Cardiac muscle cell (in vitro differentiated cells and primary cell): ENCODE measurements around the gene TMEM121B. TPM values are rescaled to one million over a fixed set of nuclear protein-coding genes. Genes with fewer than 3 reads are reported as not detected.
"Not testable (repeated sequence)": the region's sequence is repeated elsewhere in the genome, so short reads cannot be mapped to it uniquely, and the experiment has no call there.

Source experiments
- DNase-seq, 2 donors: peaks; one replicate each; pipeline versions ENCODE4 v3.0.0 to v3.0.0-alpha.2; 2010 to 2017; ENCODE audit warnings: low read depth in 1 of 2, low spot score in 1 of 2
- H3K27ac ChIP-seq: fragments of 200-600 bp; sonication (generic); 2 replicates; pipeline ENCODE4 v1.5.1; 2016
- H3K27me3 ChIP-seq: fragments of 200-600 bp; sonication (generic); 2 replicates; pipeline ENCODE4 v1.6.0; 2016; ENCODE audit warnings: control low read depth
- H3K36me3 ChIP-seq: fragments of 200-600 bp; sonication (generic); 2 replicates; pipeline ENCODE4 v1.5.1; 2016; ENCODE audit warnings: control low read depth
- H3K4me1 ChIP-seq: fragments of 200-600 bp; sonication (generic); 2 replicates; pipeline ENCODE4 v1.8.1; 2017; ENCODE audit warnings: low read depth, mild to moderate bottlenecking, mixed run types
- H3K4me3 ChIP-seq: fragments of 200-600 bp; sonication (generic); 2 replicates; pipeline ENCODE4 v1.5.1; 2016; ENCODE audit warnings: mild to moderate bottlenecking
- H3K9me3 ChIP-seq: fragments of 200-600 bp; sonication (generic); 2 replicates; pipeline ENCODE4 v1.5.1; 2017; ENCODE audit warnings: low read depth, mild to moderate bottlenecking, control low read depth
- CTCF ChIP-seq: IDR thresholded peaks from 2 replicates; pipeline ENCODE4 v1.5.1; 2012; ENCODE audit warnings: low read depth, mild to moderate bottlenecking, low read length
- polyA plus RNA-seq: library from polyadenylated mRNA; unstranded; fragments of >200 nt; fragmentation: Nextera tagmentation; extraction: Ambion mirVana; gene quantifications from 2 replicates; pipeline ENCODE4 v1.2.1, GENCODE V29; 2016
- total RNA-seq: library from RNA; depleted of rRNA; stranded (reverse); fragments of >200 nt; gene quantifications from 2 replicates; pipeline ENCODE4 v1.2.3, GENCODE V29; 2016

The TMEM121B gene
- total and polyA plus RNA-seq, 2 experiments from 2014 or later = 4.5 to 10.2 TPM

- Histone ChIP-seq H3K36me3 (no peaks in the 10 kb centered on the region), H3K27ac (no peak overlapping the region), H3K4me1 (peaks cover 5% of the 10 kb centered on the region), H3K4me3 (no peak overlapping the region), H3K27me3 (no peaks in the 10 kb centered on the region), H3K9me3 (no peaks in the 10 kb centered on the region)
- no peak for DNase-seq
- no peak for TF ChIP-seq CTCF
These were observed 31.8 kb upstream of the TMEM121B start for GRCh38 chr22:17152971-17153370.

DNA sequence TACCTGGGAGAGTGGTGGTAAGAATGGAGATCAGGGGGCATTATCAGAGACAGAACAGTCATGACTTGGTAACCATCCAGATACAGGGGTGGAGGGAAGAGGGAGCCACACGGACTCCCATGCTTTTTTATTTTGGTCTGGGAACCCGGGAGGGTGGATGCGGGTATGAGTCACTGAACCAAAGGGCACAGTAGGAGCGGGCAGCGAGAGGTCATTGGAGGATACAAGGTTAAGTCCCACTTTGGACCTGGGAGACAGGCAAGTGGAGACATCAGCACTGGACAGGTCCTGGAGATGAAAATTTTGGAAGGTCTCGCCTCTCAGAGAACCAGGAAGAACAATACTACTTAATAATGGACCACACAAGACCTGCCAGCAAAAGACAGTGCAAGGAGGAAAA, 31.2 kb upstream of the TMEM121B start:
- H3K4me3 ChIP-seq = no peak overlapping the region
- no peaks in the 10 kb centered on the region for H3K27me3 ChIP-seq
- no peak overlapping the region for H3K27ac ChIP-seq
- no peaks in the 10 kb centered on the region for H3K36me3 ChIP-seq
- no peaks in the 10 kb centered on the region for H3K9me3 ChIP-seq
- H3K4me1 ChIP-seq = peaks cover 5% of the 10 kb centered on the region
- no peak for DNase-seq
- TF ChIP-seq CTCF = no peak

DNA sequence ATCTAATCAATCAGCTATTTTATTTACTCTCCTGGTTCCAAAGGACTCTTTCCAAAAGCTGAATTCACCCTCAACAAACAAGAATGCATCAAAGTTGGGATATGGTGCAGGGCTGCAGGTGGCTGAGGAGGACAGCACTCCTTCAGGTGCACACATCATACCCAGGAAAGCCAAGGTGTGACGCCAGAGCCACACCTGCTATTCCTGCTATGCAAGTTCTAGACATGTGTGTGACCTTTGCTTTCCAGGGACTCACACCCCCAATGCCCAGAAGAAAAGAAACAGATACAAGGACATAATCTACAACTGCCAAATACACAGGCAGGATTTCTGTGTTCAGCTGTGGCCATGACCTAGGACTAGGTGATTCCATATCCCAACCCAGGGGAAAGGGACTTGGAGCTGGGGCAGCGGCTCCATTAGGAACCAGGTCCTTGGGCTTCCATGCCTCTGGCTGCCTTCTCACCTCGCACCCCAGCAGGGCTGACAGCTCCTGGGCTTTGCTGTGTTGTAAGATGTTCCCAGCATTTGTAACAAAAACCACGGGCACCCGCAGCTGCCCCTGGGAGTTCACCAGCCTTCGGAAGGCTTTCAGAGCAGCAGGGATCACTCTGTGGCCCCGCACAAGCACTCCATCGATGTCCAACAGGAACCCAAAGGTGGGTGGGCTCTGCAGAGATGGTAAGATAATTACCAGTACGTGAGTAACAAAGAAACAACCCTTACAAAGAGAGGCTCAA, 28.1 kb upstream of the TMEM121B start:
- no peaks in the 10 kb centered on the region for H3K4me1 ChIP-seq
- H3K27me3 ChIP-seq = no peaks in the 10 kb centered on the region
- DNase-seq = no peak
- TF ChIP-seq CTCF = no peak
- no peaks in the 10 kb centered on the region for H3K9me3 ChIP-seq
- no peaks in the 10 kb centered on the region for H3K36me3 ChIP-seq
- H3K27ac ChIP-seq = no peak overlapping the region
- no peak overlapping the region for H3K4me3 ChIP-seq

- H3K4me1 ChIP-seq, H3K4me3 ChIP-seq, H3K27me3 ChIP-seq, DNase-seq, H3K9me3 ChIP-seq, H3K27ac ChIP-seq: not testable (repeated sequence)
- peaks cover 11% of the 10 kb centered on the region for H3K36me3 ChIP-seq
These were observed 26.3 kb upstream of the TMEM121B start for GRCh38 chr22:17147458-17147857.

GRCh38 chr22:17145021-17145680, 24.0 kb upstream of the TMEM121B start:
- Histone ChIP-seq H3K27ac (no peak overlapping the region), H3K4me1 (no peaks in the 10 kb centered on the region), H3K36me3 (peaks cover 12% of the 10 kb centered on the region), H3K9me3 (no peaks in the 10 kb centered on the region), H3K4me3 (no peak overlapping the region), H3K27me3 (no peaks in the 10 kb centered on the region)
- DNase-seq = no peak
- no peak for TF ChIP-seq CTCF

GRCh38 chr22:17143826-17144225, 22.7 kb upstream of the TMEM121B start:
- Histone ChIP-seq H3K4me3 (no peak overlapping the region), H3K9me3 (no peaks in the 10 kb centered on the region), H3K27me3 (no peaks in the 10 kb centered on the region), H3K27ac (no peak overlapping the region), H3K36me3 (peaks cover 12% of the 10 kb centered on the region), H3K4me1 (peaks cover 3% of the 10 kb centered on the region)
- no peak for TF ChIP-seq CTCF
- DNase-seq = no peak
